GM04503 (cell line): ENCODE data around the gene PANX3.
"Not testable (repeated sequence)": the region's sequence is repeated elsewhere in the genome, so short reads cannot be mapped to it uniquely, and the experiment has no call there.

Source experiments
- DNase-seq: peaks from one replicate; pipeline ENCODE4 v3.0.0-alpha.2; 2012; ENCODE audit warnings: low read depth

Gene PANX3, protein sequence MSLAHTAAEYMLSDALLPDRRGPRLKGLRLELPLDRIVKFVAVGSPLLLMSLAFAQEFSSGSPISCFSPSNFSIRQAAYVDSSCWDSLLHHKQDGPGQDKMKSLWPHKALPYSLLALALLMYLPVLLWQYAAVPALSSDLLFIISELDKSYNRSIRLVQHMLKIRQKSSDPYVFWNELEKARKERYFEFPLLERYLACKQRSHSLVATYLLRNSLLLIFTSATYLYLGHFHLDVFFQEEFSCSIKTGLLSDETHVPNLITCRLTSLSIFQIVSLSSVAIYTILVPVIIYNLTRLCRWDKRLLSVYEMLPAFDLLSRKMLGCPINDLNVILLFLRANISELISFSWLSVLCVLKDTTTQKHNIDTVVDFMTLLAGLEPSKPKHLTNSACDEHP

DNA sequence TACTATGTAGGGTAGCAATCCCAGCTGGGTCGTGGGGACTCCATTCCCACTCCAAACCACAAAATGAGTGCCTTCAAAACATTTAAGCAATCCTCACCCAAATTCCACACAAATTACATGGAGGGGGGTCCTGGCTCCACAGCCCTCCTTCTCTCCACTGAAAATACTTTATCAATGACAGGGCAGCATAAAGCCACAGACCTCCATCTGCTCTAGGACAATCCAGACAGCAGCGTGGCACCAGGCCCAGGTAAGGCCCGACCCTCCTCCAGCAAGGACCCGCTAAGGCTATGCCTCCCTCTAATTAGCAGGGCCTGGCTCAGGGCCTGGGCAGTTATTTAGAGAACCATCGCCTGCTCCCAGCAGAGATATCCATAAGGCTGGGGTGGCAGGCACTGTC is at the start of gene PANX3:
Gene PANX3 (plus strand): TSS at position 365 of the 400 bp plus-strand sequence. CDS start 129 bp downstream, outside the sequence.
- no peak for DNase-seq

DNA sequence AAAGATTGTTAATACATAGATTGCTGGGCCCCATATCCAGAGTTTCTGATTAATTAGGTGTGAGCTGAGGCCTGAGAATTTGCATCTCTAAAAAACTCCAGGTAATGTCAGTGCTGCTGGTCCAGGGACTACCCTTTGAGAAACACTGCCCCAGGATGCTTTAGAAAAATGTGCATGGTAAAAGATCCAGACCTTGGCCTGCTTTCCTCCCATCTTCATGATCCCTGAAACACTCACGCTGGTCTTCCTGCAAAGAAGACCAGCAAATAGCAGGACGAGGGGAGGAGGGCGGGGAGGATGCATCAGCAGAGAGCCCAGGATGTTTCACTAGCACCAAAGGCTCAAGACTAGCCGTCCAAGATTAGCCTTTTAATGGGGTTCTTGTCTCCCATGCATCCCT is 41.5 kb upstream of the PANX3 start, which contains the start of gene OR8A1:
Gene OR8A1 (plus strand): TSS at position 301 of the 400 bp plus-strand sequence. CDS start 123 bp downstream, outside the sequence.
- no peak for DNase-seq

DNA sequence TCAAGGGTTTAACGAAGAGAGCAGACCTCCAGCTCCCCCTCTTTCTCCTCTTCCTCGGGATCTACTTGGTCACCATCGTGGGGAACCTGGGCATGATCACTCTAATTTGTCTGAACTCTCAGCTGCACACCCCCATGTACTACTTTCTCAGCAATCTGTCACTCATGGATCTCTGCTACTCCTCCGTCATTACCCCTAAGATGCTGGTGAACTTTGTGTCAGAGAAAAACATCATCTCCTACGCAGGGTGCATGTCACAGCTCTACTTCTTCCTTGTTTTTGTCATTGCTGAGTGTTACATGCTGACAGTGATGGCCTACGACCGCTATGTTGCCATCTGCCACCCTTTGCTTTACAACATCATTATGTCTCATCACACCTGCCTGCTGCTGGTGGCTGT is 41.1 kb upstream of the PANX3 start:
- DNase-seq, result no peak

DNA sequence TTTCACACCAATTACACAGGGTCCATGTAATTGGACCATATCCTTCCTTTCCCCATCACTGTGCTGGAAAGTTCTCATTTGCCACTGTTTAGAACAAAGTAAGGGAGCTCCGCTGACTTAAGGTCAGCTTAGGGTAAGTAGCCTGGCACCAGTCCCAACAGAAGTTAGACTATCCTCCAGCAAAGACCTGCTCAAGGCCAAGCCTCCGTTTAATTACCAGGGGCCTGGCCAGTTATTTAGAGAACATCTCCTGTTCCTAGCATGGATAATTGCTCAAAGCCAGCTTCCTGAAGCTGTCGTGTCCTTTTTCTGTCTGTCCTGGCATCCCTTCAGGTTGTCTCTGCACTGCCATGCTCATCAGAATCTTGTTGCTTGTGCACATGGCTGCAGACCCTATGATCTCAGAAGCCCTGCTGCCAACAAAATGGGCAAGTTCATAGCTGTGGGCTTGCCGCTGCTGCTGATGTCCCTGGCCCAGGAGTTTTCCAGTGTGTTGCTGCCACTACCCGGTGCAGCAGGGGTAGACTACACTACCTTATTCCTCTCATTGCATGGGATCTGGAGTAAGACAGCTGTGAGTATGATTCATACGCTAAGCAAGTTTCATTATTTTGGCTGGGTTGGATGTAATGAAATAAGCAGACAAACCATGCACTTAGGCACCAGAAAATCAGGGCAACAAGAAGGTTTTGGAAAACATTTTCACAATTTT is 33.4 kb upstream of the PANX3 start:
- no peak for DNase-seq

DNA sequence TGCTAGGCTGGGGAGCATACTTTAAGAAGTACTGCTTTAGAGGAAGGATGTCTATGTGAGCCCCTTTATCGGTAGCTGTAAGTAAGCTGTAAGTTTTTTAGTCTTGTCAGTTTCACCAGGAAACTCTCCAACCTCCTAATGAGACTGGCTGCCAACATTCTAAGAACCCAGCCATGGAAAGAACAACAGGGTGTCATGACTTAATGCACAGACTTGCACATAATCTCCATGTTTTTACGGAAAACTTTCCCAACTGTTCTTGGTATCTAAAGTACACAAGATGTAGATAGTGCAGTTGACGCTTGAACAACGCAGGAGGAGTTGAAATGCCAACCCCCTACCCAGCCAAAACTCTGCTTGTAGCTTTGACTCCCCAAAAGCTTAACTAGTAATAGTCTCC is 32.5 kb upstream of the PANX3 start:
- no peak for DNase-seq

DNA sequence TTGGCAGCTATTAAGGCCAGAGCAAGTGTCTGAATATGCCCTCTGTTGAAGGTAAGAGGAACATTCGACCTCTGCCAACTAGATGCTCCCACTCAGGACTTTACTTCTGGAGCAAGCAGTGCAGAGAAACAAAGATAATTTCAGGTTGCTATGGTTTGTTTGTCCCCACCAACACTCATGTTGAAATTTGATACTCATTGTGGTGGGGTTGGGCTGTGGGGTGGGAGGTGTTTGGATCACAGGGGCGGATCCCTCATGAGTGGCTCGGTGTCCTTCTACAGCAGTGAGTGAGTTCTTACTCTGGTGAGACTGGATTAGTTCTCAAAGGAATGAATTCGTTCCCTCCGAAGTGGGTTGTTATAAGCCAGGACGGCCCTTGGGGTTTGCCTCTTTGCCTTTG is 29.4 kb upstream of the PANX3 start:
- no peak for DNase-seq

DNA sequence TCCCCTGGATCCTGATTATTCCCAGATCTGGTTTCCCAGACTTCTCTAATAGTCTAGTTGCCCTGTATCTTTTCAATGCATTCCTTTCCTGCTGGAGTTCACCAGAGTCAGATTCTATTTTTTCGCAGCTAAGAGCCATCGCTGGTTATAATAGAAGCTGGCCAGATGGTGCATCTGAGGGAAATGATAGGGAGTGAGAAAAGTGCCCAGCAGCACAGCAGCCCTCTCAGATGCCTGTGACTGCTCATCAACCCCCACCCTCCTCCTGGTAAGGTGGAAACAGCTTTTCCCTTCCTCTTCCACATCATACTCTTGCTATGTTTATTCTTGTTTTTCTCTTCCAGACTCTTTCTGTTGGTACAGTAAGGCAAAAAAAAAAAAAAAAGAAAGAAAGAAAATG is 28.7 kb upstream of the PANX3 start:
- DNase-seq, result no peak

DNA sequence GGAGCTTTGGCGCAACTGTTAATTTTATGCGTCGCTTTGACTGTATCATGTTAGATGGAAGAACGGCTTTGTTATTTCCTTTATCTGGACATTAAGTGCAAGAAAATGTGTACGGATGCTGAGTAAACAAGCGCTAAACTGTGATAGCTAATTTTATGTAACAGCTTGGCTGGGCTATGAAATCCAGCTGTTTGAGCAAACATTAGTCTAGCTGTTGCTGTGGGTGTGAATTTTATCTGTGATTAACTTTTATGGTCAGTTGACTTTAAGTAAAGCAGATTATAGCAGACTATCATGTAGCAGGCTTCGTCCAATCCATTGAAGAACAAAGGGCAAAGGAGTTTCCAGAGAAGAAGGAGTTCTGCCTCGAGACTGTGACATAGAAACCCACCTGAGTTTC is 27.4 kb upstream of the PANX3 start:
- no peak for DNase-seq

DNA sequence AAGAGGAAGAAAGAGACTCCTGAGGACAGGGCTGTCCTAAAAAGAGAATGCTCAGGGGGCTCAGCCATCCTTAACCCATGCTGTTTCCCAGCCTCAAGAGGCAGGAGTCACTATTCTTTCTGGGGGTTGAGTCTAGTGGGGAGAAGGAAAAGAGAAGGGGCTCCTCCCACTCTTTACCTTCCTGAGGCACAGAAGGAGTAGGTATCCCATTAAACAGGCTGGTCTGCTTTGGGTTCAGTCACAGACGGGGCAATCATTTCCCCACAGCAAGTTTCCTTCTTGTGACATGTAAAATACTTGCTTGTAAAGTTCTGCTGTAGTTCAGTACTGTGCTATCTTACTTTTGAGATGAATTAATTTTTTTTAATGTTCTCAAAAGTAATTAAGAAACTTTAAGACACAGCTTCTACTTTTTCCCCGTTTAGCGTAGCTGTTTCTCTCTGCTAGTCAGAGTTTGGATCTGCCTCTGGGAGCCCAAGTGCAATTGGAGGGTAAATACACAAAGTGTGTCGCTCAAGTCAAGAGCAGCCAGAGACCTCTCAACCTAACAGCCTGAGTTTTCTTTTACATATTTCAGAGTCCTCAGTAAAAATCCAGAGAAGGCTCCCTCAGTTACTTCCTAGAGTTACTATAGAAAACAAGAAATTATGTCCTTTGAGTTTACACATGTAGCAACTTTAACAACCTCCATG is 26.4 kb upstream of the PANX3 start:
- no peak for DNase-seq

DNA sequence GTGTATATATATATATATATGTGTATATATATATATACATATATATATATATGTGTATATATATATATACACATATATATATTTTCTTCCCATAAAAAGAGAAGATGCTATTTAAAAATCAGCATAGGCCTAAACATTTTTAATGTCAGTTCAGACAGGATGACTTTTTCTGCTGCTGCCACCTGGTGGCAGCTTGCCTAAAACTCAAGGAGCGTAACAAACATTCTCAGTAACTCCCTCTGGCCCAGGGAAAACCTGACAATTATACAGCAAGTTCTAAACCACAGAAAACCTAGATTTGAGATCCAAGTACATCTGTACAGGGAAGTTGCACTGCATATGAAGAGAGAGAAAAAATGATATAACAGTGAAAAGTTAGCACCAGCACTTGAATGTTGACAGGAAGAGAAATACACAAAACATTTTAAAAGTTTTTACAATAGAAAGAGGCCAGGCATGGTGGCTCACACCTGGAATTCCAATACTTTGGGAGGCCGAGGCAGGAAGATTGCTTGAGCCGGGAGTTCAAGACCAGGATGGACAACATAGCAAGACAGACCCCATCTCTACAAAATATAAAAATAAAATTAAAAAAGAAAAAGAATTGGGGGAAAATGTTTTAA is 24.9 kb upstream of the PANX3 start:
- peak; percentile 9 for DNase-seq

DNA sequence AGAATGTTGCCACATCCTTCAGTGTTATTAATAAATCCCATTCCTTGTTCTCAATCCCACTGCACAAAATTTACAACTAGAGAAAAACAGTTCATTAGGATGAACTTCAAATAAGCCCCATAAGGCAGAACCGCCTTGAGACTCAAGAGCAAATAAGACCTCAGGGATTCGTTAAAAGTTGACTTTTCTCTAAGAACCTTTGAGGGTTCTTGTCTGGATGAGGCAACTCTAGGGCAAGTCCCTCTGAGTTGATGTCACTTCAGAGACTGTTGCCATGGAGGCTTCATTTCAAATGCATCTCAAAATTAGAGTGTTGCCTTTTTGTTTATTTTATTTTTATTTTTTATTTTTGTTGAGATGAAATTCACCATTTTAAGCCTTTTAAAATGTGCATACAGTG is 19.8 kb upstream of the PANX3 start:
- DNase-seq, result no peak

DNA sequence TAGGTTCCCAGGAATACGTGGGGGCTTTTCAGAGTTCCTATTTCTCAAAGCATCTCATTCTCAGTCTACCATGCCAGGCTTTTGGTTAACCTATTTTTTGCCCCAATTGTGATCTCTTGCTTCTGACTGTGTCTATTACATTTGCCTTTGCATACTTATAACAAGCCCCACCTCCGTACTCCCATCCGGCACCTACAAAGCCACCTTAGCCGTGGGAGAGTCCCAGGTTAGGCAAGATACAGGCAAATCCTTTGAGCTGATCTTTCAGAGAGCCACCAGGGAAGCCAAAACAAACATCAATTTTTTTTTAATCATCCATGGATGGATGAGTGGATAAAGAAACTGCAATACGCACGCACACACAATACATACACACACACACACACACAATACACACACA is 18.6 kb upstream of the PANX3 start:
- DNase-seq, result no peak

DNA sequence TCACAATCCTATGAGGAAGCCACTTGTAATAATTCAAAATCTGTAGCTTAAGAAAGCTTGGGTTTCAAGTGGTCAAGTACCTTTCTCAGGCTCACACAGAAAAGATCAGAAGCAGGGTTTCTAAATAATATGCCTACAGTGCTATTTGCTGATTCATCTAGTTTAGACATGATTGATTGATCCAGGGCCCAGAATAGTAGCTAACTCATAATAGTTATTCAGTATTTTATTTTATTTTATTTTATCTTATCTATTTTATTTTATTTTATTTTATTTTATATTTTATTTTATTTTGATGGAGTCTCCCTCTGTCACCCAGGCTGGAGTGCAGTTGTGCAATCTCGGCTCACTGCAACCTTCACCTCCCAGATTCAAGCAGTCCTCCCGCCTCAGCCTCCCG is 15.9 kb upstream of the PANX3 start:
- DNase-seq, result no peak

DNA sequence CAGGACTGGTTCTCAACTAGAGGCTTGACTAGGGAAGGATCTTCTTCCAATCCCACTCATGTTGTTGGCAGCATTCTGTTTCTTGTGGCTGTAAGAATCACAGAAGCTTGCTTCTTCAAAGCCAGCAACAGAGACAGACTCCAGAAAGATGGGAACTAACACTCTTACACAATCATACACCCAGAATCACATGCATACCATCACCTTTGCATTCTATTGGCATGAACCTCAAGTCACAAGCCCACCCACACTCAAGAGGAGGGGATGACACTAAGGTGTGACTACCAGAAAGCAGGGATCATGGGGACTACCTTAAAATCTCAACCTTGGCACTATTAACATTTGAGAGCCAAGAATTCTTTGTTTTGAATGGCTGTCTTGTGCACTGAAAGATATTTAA is 13.6 kb upstream of the PANX3 start:
- no peak for DNase-seq

DNA sequence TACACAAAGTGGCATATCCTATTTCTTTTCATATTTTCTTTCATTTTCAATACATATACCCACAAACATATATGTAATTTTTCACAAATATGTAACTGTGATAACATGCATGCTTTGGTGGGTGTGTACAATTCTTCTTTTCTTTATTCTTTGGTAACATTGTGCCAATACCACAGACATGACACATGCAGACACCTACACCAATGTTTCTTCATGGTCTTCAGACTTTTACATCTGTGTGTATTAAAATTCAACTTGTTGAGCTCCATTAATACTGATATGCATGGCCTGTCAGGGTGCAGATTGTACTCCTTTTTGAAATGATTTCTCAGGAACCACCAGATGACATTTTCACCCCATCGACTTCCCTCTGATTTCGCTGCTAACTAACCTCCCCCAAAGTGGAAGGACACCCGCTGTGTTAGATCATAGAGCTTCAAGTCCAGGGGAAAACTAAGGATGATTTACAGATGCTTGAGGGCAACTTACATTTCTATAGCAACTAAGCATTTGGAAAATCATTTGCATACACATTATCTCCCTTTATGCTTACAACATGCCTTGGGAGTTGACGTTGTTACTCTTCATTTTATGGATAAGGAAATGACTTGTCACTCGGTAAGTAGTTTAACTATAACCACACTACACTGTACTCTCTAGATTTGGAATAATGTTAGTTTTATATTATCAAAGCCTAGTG is 10.5 kb upstream of the PANX3 start:
- DNase-seq, result no peak

DNA sequence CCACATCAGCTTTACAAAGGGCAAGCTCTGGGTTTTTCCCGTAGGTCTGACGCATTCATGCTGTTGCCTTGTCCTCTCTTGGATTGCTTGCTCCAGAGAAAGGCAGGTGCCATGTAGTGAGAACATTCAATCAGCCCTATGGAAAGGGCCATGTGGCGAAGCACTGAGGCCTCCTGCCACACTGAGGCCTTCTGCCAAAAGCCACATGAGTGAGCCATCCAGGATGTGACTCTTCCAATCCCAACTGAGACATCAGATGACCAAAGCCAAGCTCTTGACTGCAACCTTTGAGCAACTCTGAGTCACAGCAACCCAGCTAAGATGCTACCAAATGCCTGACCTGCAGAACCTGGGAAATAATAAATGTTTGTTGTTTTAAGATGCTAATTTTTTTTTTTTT is 9.0 kb upstream of the PANX3 start:
- DNase-seq, result no peak

DNA sequence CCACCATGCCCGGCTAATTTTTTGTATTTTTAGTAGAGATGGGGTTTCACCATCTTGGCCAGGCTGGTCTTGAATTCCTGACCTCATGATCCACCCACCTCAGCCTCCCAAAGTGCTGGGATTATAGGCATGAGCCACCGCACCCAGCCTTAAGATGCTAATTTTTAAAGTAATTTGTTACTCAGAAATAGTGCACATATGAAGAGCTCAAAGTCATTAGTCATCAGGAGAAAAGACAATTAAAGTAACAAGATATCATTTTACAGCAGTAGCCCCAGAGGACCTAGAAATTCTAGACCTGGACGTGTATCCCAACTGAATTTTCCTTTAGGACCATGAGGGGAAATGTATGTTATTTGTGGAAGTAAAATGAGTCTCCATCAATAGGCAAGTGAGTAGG is 8.5 kb upstream of the PANX3 start:
- not testable (repeated sequence) for DNase-seq

DNA sequence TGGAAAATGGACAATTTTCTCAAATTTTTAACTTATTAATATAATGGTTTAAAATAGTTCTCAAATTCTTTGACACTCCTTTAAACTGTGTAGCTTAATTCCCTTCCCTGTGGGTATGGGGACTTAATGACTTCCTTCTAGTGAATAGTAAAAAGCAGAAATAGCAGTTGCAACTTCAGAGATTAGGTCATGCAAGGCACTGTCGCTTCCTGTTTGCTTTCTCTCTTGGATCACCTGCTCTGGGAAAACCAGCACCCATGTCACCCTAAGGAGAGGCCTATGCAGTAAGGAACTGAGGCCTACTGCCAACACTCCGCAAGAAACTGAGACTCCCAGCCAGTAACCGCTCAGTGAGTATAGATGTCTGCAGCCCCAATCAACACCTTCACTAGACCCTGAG is 5.5 kb upstream of the PANX3 start:
- DNase-seq, result no peak

DNA sequence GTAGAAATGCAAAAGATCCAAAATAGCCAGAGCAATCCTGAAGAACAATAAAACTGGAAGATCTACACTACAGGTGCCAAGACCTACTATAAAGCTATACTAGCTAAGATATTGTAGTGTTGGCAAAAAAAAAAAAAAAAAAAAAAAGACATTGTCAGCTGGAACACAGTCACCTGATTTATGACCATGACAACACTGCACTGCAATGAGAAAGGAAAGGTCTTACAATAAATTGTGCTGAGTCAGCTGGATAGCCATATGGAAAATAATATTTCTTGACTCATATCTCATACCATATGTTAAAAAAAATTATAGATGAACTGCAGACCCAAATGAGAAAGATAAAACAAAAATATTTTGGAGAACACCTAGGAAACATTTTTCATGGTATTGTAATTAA is 3.1 kb upstream of the PANX3 start:
- no peak for DNase-seq

DNA sequence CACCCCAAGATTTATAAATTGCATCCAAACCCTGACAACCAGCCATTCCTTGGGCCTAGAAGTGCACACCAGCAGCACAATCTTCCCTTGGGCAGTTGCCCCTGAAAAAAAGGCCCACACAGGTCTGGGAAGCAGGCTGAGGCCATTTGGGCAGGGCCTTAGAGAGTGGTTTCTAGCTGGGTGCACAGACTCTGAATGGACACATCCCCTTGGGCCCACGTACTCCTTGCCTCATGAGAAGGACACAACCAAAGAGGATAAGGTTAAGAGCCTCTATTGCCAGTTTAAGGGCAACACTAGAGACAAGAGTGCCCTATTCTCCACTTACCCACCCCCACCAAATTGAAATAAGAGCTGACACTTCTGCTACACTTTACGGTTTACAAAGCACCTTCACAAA is 933 bp upstream of the PANX3 start:
- DNase-seq, result no peak

DNA sequence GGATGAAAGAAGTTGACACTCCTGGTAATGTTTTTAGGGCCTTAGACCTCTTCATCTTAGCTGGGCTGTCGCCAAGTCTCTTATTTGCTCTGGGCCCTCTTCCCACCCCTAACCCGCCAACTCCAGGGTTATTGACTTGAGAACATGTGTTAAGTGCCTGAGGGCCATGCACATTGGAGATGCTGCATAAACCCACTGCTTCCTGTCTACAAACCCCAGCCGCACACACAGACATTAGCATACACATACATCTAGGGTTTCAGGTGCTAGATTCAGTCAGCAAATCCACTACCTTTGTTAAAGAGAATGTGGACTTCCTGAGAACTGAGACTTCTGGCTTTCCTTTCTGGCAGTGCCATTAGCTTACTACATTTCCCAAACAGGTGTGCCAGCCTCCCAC is 817 bp downstream of the PANX3 start:
- DNase-seq, result no peak
